ENCODE measurements around the gene DPEP2NB.
A peak's percentile ranks its signal among the peaks of the same experiment; 100 is the strongest.

DPEP2NB gene

GRCh38 chr16:67971111-67971510, 44.6 kb downstream of the DPEP2NB start:
- ChIA-PET POLR2A (no interaction called here), CTCF (interaction anchor here (0.6 to 1.0 kb wide), 2 partner anchors 70 to 1010 kb away, joined by 3 read pairs; partner anchors contain the start of gene CES3)
- Histone ChIP-seq H3K4me1 (ENCODE audit: control insufficient read depth, insufficient read depth, low read length) (no peaks in the 10 kb centered on the region; the same call in none of the 2 replicates), H3K9me3 (ENCODE audit: control insufficient read depth, insufficient read depth, low read depth, low read length) (no peaks in the 10 kb centered on the region), H3K4me3 (ENCODE audit: low read depth, low read length) (no peak overlapping the region), H3K27ac (ENCODE audit: extremely low read depth, low read depth, low read length) (no peak overlapping the region), H3K36me3 (ENCODE audit: control insufficient read depth in 2 of 2, insufficient read depth in 1 of 2, low read length in 2 of 2) (peaks cover 0 to 3% of the 10 kb centered on the region in 2 experiments; a peak in 1 of 3 replicates)
- no peak for TF ChIP-seq ZEB2 (tag by site-specific recombination; IDR thresholded peaks at IDR 0.05)
- no peak for TF ChIP-seq ZNF677 (tag by site-specific recombination; IDR thresholded peaks at IDR 0.05)
- TF ChIP-seq MYNN (tag by site-specific recombination; IDR thresholded peaks at IDR 0.05; ENCODE audit: borderline replicate concordance), result no peak
- no peak for TF ChIP-seq ZNF174 (tag by site-specific recombination; IDR thresholded peaks at IDR 0.05)
- no peak for TF ChIP-seq ZNF26 (tag by site-specific recombination; IDR thresholded peaks at IDR 0.05)

GRCh38 chr16:67969254-67970039, 46.3 kb downstream of the DPEP2NB start:
- no peaks in the 10 kb centered on the region for H3K9me3 ChIP-seq (ENCODE audit: control insufficient read depth, insufficient read depth, low read depth, low read length)
- TF ChIP-seq ZNF692 (tag by site-specific recombination; IDR thresholded peaks at IDR 0.05), result no peak
- no peak for TF ChIP-seq MZF1 (tag by site-specific recombination; IDR thresholded peaks at IDR 0.05; ENCODE audit: borderline replicate concordance)
- no peak for TF ChIP-seq HOXC10 (CRISPR knock-in tag; IDR thresholded peaks at IDR 0.05)
- TF ChIP-seq ZFHX2 (tag by site-specific recombination; conservative IDR thresholded peaks at IDR 0.05), result peak; percentile 28
- TF ChIP-seq ZNF362 (tag by site-specific recombination; IDR thresholded peaks at IDR 0.05), result no peak
- TF ChIP-seq ZNF610 (tag by site-specific recombination; IDR thresholded peaks at IDR 0.05; ENCODE audit: borderline replicate concordance), result no peak
- TF ChIP-seq EGR2 (tag by site-specific recombination; IDR thresholded peaks at IDR 0.05; ENCODE audit: low read depth), result 0 out of 2 replicates have a peak, but pooled peaks have one; percentile 17
- TF ChIP-seq, protein P1, sequence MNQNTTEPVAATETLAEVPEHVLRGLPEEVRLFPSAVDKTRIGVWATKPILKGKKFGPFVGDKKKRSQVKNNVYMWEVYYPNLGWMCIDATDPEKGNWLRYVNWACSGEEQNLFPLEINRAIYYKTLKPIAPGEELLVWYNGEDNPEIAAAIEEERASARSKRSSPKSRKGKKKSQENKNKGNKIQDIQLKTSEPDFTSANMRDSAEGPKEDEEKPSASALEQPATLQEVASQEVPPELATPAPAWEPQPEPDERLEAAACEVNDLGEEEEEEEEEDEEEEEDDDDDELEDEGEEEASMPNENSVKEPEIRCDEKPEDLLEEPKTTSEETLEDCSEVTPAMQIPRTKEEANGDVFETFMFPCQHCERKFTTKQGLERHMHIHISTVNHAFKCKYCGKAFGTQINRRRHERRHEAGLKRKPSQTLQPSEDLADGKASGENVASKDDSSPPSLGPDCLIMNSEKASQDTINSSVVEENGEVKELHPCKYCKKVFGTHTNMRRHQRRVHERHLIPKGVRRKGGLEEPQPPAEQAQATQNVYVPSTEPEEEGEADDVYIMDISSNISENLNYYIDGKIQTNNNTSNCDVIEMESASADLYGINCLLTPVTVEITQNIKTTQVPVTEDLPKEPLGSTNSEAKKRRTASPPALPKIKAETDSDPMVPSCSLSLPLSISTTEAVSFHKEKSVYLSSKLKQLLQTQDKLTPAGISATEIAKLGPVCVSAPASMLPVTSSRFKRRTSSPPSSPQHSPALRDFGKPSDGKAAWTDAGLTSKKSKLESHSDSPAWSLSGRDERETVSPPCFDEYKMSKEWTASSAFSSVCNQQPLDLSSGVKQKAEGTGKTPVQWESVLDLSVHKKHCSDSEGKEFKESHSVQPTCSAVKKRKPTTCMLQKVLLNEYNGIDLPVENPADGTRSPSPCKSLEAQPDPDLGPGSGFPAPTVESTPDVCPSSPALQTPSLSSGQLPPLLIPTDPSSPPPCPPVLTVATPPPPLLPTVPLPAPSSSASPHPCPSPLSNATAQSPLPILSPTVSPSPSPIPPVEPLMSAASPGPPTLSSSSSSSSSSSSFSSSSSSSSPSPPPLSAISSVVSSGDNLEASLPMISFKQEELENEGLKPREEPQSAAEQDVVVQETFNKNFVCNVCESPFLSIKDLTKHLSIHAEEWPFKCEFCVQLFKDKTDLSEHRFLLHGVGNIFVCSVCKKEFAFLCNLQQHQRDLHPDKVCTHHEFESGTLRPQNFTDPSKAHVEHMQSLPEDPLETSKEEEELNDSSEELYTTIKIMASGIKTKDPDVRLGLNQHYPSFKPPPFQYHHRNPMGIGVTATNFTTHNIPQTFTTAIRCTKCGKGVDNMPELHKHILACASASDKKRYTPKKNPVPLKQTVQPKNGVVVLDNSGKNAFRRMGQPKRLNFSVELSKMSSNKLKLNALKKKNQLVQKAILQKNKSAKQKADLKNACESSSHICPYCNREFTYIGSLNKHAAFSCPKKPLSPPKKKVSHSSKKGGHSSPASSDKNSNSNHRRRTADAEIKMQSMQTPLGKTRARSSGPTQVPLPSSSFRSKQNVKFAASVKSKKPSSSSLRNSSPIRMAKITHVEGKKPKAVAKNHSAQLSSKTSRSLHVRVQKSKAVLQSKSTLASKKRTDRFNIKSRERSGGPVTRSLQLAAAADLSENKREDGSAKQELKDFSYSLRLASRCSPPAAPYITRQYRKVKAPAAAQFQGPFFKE (tag by site-specific recombination; IDR thresholded peaks at IDR 0.05; ENCODE audit: borderline replicate concordance), result no peak
- H3K27ac ChIP-seq (ENCODE audit: extremely low read depth, low read depth, low read length), result no peak overlapping the region
- H3K36me3 ChIP-seq (ENCODE audit: control insufficient read depth in 2 of 2, insufficient read depth in 1 of 2, low read length in 2 of 2), result peaks cover 0 to 18% of the 10 kb centered on the region in 2 experiments; a peak in 1 of 3 replicates
- no peaks in the 10 kb centered on the region; the same call in none of the 2 replicates for H3K4me1 ChIP-seq (ENCODE audit: control insufficient read depth, insufficient read depth, low read length)
- ChIA-PET POLR2A (no interaction called here), CTCF (interaction anchor here (0.7 kb wide), 1 partner anchor 294 kb away, joined by 3 read pairs; no protein-coding TSS in a partner anchor)
- H3K4me3 ChIP-seq (ENCODE audit: low read depth, low read length), result no peak overlapping the region

Measured in HEK293 (cell line).